Eye (tissue), 1 donor: ENCODE data around the gene UPF3B.
"Not testable (repeated sequence)": the region's sequence is repeated elsewhere in the genome, so short reads cannot be mapped to it uniquely, and the experiment has no call there.

Experiments
- DNase-seq: peaks from one replicate; pipeline ENCODE4 v3.0.0-alpha.2; 2015

Gene UPF3B, protein sequence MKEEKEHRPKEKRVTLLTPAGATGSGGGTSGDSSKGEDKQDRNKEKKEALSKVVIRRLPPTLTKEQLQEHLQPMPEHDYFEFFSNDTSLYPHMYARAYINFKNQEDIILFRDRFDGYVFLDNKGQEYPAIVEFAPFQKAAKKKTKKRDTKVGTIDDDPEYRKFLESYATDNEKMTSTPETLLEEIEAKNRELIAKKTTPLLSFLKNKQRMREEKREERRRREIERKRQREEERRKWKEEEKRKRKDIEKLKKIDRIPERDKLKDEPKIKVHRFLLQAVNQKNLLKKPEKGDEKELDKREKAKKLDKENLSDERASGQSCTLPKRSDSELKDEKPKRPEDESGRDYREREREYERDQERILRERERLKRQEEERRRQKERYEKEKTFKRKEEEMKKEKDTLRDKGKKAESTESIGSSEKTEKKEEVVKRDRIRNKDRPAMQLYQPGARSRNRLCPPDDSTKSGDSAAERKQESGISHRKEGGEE

DNA sequence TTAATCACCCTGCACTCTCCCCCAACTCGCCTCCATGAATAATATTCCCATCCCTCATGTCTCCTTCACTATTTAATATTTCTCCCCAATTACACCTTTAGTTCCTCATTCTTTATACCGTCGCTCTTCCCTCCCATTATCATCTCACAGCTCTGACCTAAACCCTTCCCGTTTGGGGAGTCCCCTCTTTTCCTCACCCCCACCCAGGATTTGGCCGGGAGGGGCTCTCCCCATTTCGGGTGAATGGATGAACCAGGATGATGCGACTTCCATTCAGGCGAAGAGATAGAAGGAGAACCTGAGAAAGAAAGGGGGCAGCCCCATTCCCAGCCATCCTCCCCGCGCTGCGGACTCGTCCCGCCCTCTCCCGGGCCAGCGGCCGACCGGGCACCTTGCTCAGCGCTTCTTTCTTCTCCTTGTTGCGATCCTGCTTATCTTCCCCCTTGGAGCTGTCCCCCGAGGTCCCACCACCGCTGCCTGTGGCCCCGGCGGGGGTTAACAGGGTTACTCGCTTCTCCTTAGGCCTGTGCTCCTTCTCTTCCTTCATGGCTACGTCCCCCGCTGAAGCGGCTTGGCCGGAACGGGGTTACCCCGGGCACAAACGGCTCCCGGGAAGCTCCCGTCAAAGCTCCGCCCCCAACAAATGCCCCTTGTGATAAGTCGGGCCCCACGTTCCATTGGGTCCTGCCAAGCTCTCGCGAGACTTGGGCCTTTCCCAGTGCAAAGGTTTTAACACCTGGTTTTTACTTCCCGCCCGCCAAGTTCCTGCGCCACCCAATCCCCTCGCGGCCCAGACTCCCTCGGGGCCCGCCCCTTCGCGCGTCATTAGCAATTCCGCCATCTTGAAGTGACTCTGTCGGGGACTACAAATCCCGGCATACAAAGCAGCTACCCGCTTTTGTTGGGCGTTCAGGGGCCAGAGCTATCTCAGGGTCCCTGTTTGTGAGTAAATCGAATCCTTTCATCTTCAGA, at the start of gene UPF3B:
UPF3B (minus strand) TSS at position 582 of the 972 bp plus-strand sequence; CDS start at position 547, 35 bp downstream.
- DNase-seq, result peak; percentile 97

DNA sequence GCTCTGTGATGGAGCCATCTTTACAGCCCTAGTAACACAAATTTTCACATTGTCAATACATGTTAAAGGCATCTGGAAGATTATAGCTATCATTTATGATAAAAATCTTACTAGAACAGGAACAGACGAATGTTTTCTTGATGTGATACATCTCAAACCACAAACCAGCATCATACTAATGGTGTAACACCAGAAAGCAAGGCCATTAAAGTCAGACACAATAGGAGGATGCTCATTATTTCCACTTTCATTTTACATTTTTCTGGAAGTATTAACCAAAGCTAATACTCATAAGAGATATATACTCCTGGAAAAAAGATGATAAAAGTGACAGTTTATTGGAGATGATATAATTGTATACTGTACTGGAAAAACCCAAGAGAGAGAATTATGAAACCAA, 48.2 kb upstream of the UPF3B start:
- DNase-seq, result no peak

DNA sequence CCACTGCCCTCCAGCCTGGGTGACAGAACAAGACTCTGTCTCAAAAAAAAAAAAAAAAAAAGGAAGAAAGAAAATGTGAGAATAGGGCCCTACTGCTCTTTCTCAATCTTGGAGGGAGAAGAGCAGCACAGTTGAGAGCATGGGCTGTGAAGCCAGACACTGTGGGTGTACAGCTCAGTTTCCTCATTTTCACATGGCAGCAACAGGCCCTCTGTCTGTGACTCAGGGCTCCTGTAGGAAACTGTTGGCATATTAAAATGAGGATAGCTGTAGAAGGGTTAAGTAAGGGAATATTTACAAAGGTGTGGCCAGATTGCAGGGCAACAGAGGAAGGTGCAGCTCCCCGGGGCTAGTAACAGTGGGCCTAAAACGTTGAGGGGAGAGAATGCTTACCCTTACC, 46.4 kb upstream of the UPF3B start:
- DNase-seq, result no peak

DNA sequence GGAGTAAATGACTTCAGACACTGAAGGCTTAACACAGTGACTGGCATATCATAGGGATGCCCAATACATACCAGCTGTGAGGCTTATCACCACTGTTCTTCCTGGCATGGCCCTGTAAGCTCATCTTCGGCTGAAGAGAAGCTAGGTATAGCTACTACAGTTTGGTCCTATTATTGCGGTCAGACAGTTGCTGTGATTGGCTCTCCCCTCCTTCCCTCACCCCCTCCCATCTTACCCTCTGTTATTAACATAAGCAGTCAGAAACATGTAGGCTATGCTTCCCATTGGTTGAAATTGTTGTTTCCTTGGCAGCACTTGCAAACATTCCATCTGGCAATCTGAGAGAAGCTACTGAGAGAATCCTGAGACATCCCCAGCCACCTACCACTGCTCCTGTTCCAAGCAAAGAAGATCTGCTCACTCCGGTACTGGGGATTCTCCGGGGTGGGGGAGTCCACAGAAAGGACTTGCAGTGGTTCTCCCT, 43.1 kb upstream of the UPF3B start, which contains the start of gene AKAP14:
AKAP14 (plus strand) TSS at position 51 of the 484 bp plus-strand sequence. CDS start 7,331 bp downstream, outside the sequence.
- no peak for DNase-seq

DNA sequence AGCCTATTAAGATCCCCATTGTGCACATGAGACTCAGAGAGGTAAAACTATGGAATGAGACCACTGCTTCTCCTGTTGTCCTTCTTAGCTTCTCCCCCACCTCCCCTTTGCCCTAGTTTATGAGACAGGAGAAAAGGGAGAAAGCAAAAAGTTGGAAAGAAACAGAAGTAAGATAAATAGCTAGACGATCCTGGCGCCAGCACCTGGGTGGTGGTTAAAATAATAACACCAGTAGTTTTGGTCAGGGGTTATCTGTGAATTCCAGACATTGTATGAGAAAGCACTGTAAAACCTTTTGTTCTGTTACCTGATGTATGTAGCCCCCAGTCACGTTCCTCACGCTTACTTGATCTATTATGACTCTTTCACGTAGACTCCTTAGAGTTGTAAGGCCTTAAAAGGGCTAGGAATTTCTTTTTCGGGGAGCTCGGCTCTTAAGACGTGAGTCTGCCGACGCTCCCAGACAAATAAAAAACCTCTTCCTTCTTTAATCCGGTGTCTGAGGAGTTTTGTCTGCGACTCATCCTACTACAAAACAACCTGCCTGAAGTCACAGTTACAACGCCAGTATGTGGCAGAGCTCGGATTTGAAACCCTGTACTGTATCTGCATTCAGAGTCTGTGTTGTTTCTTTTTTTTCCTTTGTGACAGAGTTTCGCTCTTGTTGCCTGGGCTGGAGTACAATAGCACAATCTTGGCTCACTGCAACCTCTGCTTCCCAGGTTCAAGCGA, 39.4 kb upstream of the UPF3B start:
- DNase-seq, result not testable (repeated sequence)

DNA sequence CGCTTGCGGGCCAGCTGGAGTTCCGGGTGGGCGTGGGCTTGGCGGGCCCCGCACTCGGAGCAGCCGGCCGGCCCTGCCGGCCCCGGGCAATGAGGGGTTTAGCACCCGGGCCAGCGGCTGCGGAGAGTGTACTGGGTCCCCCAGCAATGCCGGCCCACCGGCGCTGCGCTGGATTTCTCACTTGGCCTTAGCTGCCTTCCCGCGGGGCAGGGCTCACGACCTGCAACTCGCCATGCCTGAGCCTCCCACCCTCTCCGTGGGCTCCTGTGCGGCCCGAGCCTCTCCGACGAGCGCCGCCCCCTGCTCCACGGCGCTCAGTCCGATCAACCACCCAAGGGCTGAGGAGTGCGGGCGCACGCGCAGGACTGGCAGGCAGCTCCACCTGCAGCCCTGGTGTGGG, 37.9 kb upstream of the UPF3B start:
- DNase-seq, result not testable (repeated sequence)

DNA sequence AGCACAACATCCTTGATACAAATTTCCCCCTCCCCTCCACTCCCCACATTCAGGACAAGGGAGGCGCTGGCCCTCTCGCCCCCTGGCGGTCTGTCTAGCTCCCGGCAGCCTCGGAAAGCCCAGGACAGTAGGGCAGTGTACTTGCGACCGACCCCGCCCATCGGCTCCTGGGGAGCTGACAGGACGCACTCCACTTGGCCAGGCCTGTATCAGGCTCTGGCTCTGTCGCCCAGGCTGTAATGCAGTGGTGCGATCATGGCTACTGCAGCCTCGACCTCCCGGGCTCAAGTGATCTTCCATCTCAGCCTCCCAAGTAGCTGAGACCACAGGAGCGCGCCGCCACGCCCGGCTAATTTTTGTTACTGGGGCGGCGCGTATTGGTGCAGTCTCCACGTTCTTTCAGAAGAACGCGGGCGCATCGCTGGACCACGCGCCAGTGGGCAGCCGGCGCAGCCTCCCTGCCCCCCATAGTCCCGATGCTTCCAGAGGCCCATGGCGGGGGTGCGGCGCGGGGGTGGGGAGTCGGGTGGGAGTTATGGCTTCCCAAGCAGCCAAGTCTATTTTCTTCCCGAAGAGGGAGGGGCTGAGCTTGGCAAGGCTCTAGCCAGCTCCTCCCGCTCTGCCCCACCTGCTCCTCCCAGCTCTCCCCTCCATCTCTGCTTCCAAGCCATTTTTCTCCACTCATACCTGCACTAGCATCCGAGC, 35.1 kb upstream of the UPF3B start:
- DNase-seq, result peak; percentile 78

DNA sequence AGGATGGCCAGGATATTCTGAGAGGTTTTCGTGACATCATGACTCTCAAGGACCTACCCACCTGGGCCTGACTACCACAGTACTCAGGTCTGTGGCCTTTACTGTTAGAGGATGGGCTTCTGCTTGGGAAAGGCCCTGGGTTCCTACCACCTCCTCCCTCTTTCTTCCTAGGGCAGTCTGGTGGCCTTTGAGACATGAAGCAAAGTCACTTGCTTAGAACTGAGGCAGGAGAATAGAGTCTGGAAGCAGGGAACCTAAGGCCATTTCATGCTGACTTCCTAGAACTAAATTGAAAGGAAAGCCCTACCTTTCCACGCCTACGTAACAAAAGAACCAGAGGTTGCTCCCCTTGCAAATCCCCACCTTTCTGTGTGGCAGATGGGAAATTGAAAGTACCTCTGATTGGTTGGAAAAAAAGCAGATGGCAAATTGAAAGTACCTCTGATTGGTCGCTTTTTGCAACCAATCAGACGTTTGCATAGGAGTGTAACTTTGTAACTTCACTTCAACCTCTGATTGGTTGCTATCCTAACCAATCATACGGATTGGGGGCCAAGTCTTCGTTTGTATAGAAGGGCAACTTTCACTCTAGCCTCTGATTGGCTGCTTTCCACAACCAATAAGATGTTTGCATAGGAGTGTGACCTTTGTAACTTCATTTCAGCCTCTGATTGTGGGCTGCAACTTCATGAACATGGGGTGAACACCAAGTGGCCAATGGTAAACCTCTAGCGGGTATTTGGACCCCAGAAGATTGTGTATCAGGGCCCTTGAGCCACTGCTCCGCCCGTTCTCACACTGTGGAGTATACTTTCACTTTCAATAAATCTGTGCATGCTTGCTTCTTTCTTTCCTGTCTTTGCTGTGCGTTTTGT, 33.0 kb upstream of the UPF3B start:
- DNase-seq, result no peak

DNA sequence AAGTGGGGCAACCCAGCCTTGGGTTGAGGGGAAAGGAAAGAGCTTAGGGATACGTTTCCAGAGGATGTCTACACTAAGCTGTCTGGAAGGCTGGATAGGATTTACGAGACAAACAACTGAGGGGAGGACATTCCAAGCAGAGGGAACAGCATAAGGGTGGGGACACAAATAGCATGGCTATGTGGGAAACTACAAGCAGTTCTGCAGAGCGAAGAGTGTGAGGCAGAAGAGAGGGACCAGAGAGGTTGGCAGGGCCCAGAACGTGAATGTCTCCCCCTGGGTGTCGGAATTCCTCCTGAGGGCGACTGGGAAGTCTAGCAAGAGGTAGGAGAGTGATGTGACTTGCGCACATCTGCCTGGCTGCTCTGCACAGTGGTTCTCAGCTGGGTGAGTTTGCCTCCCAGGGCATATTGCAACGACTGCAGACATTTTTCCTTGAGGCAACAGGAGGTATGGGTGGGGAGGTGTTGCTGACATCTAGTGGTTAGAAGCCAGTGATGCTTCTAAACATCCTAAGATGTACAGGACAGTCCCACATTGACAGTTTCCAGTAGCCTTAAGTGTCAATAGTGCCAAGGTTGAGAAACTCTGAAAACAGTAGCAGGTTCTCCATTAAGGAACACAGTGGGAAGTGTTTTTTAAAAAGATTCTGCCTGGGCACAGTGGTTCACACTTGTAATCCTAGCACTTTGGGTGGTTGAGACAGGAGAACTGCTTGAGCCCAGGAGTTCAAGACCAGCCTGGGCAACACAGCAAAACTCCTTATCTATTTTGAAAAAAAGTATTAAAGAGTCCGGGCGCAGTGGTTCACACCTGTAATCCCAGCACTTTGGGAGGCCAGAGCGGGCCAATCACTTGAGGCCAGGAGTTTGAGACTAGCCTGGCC, 28.0 kb upstream of the UPF3B start:
- peak; percentile 60 for DNase-seq

DNA sequence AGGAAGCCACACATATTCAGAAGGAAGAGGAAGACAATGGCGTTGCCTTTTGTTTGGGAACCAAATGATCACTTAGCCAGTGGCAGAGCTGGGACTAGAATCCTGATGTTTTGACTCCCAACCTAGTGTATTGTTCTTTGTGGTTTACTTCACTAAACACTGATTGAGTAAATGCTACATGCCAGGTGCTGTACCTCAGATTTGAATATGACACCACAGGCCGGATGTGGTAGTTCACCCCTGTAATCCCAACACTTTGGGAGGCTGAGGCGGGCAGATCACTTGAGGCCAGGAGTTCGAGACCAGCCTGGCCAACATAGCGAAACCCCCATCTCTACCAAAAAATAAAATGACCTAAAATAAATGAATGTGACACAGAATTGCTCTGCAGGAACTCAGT, 27.3 kb upstream of the UPF3B start:
- DNase-seq, result no peak

DNA sequence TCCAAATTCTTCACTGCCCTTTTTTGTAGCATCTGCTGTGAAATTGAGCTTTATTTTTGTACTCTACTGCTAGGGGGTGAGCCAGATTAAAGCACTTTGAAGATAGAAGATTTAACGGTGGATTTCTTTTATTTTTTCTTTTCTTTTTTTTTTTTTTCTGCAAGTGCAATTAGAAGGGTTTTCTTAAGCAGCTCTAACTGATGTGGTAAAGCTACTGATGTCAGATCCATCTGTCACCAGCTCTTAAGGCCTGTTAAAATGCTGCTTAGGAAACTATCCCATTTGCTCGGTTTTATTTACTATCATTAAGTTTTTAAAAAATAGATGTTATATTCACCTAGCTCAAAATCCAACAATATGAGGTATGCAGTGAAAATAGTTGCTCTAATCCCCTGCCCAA, 26.0 kb upstream of the UPF3B start:
- no peak for DNase-seq

DNA sequence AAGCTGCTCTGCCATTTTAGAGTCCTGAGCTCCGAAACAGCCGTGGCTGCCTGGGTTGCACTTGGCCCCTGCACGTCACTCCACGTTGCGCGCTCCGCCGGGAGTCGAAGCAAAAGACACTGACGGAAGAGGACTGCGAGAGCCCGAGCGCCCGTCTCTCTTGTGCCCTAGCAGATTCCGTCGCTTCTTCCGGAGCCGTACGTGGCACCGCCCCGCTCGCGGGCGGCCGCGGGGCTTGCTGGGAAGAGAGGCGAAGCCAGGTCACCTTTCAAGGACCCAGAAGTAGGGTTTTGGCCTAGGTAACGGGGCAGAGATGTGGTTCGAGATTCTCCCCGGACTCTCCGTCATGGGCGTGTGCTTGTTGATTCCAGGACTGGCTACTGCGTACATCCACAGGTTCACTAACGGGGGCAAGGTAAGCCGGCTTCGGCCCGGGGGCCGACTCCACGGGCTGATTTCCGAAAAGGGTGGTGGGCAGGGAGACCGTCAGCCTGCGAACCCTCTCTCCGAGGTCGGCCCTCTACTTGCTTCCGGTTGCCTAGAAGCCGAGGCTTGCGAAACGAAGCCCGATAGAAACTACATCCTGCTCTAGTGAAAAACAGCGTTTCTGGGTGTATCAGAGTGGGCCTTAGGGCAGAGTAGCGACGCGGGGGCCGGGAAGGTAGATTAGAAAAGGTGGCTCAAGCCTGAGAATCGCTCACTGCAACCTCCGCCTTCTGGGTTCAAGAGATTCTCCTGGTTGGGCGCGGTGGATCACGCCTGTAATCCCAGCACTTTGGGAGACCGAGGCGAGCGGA, 19.0 kb upstream of the UPF3B start, which contains the start of the genes NDUFA1 and RNF113A:
NDUFA1 (plus strand) TSS at position 234 of the 797 bp plus-strand sequence; CDS start at position 314, 80 bp downstream.
RNF113A (minus strand) TSS at position 135 of the 797 bp plus-strand sequence; CDS start at position 15, 120 bp downstream.
- peak; percentile 91 for DNase-seq

DNA sequence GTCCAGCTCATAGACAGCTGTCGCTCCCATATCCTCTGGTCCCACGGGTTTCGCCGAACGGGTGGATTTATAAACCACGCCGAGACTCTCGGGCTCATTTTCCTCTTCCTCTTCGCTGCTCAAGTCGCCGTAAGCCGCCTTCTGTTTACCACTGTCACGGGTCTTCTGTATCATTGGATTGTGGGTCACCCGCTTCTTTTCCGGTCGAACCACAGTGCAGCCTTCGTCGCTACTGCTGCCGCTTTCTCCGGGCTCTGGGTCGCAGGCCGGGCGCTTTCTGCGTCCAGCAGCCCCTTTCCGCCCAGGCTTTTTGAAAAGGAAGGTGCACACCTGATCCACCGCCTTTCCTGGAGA, 18.5 kb upstream of the UPF3B start:
- DNase-seq, result no peak

DNA sequence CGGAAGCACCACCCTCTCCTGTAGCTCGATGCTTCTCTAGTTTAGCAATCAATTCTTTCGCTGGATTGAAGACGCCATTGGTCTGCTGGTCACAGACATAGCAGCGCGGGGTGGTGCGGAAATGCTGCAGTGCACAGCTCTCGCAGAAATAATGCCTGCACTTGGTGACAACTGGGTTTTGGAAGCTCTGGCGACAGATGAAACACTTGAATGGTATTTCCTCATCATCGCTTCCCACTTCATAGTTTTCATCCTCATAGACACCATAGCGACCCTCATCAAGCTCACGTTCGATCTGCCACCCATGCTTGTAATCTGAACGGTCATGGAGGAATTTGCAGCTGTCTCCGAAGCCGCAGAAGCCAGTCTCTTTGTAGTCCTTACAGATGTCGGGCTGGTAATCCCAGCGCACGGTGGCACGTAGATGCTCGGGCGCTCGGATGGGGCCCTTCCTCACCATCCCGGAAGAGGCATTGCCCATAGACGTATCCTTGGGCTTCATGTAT, 17.9 kb upstream of the UPF3B start:
- DNase-seq, result peak; percentile 70

DNA sequence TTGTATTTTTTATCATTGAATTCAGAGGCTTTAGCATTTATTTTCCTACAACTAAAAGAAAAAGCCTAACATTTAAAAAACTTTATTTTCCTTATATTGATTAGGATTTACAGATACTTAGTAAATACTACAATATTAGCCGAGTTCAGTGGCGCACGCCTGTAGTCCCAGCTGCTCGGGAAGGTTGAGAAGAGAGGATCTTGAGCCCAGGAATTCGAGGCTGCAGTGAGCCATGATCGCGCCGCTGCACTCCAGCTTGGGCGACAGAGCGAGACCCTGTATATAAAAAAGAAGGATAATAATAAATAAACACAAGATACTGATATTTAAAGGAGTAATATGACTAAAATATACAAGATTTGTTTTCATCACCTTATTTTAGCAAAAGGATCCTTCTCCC, 681 bp upstream of the UPF3B start:
- no peak for DNase-seq

DNA sequence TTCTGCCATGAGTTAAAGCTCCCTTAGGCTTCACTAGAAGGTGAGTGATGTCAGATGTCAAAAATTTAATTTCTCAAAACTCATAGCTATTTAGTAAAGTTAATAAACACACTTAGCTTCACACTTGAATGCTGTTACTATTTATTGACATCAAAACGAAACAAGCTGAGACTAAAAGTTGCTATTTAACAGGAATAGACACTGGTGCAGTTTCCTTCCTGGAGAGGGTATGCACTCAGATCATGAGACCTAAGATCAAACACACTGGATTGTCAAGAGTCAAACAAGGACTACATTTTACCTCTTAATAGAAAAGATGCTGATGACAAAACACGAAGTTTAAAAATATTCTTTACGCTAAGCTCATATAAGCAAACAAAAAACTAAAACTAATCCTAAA, 18.9 kb downstream of the UPF3B start:
- no peak for DNase-seq

DNA sequence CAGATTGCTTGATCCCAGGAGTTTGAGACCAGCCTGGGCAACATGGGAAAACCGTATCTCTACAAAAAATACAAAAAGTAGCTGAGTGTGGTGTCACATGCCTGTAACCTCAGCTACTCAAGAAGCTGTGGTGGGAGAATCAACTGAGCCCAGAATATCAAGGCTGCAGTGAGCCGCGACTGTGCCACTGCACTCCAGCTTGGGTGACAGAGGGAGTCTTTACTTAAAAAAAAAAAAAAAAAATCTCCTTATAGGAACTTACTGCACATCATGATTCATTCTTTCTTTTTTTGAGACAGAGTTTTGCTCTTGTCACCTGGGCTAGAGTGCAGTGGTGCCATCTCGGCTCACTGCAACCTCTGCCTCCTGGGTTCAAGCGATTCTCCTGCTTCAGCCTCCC, 24.3 kb downstream of the UPF3B start:
- no peak for DNase-seq

DNA sequence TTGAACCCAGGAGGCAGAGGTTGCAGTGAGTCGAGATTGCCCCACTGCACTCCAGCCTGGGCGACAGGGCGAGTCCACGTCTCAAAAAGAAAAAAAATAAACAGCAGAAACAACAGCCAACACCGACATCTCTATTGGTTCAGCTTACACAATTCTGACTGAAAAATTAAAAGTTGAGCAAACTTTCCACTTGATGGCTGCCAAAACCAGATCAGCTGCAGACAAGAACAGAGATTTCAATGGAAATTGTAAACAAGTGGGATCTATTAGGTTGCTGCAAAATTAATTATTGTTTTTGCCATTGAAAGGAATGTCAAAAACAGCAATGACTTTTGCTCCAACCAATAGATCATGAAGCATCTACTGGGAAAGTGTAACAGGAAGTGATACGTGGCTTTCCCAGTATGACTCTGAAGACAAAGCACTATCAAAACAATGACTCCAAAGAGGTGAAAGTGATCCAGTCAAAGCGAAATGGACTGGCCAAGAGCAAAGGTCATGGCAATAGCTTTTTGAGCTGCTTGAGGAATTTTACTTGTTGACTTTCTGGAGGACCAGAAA, 26.3 kb downstream of the UPF3B start:
- no peak for DNase-seq
